Activated effector memory CD4-positive, alpha-beta T cell treated with anti-CD3 and anti-CD28 coated beads, Interleukin-2, amount 50 U/mL, for 16 hours (primary cell): ENCODE data around the gene CHKA.

Experiments used
- DNase-seq: peaks from one replicate; pipeline ENCODE4 v3.0.0-alpha.2; 2020

The CHKA gene

GRCh38 chr11:68043349-68044144 lies 77.6 kb downstream of the CHKA start:
- no peak for DNase-seq

DNA sequence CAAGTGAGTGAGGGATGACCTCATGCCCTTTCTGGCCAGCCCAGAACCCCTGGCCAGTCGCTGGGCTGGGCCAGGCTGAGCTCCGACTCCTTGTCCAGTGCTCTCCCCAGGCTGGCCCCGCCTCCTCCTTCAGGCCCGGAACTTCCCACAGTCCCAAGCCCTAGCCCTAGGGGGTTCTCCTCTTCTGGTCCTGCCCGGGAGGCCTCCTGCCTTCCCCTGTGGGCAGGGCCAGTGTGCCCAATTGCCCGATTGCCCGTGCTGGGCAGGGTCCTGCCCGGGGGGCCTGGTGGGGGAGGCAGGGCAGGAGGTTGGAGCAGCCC lies 78.2 kb downstream of the CHKA start:
- DNase-seq = no peak

DNA sequence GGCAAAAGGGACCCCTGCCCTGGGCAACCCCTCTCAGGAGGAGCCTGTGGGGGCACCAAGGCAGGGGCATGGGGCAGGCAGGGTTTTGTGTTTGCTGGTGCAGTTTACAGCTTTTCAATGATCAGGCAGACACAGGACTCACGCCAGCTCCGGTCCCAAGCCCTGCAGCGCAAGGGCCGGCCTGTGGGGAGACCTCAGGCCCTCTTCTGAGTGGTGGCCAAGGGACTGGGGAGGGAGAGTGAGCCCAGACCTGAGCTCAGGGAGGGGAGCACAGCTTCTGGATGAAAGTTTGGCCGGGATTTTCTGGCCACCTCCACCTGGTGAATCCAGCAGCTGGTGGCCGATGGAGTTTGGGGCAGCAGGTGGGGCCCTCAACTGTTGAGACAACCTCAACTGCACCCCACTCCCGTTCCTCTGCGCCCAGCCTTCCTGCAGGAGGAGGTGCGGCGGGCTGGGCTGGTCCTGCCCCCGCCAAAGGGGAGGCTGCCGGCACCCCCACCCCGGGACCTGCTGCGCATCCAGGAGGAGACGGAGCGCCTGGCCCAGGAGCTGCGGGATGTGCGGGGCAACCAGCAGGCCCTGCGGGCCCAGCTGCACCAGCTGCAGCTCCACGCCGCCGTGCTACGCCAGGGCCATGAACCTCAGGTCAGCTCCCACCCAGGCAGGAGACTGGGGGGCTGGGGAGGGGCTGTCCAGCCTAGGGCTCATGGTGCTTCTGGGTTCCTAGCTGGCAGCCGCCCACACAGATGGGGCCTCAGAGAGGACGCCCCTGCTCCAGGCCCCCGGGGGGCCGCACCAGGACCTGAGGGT lies 78.8 kb downstream of the CHKA start:
- peak; percentile 62 for DNase-seq

GRCh38 chr11:68041617-68042218 lies 79.5 kb downstream of the CHKA start:
- DNase-seq = no peak

DNA sequence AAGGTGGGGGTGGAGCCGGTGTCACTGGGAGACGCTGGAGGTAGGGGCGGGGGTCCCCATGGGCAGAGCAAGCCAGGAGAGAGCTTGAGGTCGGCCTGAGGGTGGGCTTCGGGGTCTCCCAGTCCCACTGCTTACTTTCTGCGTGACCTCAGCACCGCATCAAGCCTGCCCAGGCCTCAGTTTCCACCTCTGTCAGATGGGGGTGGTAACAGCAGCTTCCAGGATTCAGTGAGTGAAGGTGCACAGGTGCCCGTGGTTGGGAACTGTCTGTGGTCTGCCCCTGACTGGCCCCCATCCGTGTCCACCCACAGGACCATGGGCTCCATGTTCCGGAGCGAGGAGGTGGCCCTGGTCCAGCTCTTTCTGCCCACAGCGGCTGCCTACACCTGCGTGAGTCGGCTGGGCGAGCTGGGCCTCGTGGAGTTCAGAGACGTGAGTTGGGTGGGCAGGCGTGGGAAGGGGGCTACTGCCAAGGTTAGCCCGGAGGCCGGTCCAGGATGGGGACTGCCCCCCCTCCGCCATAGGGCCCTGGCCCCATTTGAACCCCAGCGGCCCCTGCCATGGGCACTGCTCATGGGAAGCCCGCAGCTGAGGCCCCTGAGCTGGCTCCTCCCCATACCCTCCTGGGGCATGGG lies 80.1 kb downstream of the CHKA start:
- no peak for DNase-seq

- DNase-seq = peak; percentile 81
Observed at GRCh38 chr11:68040101-68040956, 80.9 kb downstream of the CHKA start.

- peak; percentile 65 for DNase-seq
Observed at GRCh38 chr11:68039526-68040086, 81.6 kb downstream of the CHKA start.

GRCh38 chr11:68038718-68039525 lies 82.3 kb downstream of the CHKA start, which contains the start of gene TCIRG1:
TCIRG1 (plus strand) TSS chr11:68039025; CDS start chr11:68041272, 2,247 bp downstream.
- DNase-seq = peak; percentile 86

- DNase-seq = no peak
Observed at GRCh38 chr11:68038226-68038717, 82.9 kb downstream of the CHKA start.

DNA sequence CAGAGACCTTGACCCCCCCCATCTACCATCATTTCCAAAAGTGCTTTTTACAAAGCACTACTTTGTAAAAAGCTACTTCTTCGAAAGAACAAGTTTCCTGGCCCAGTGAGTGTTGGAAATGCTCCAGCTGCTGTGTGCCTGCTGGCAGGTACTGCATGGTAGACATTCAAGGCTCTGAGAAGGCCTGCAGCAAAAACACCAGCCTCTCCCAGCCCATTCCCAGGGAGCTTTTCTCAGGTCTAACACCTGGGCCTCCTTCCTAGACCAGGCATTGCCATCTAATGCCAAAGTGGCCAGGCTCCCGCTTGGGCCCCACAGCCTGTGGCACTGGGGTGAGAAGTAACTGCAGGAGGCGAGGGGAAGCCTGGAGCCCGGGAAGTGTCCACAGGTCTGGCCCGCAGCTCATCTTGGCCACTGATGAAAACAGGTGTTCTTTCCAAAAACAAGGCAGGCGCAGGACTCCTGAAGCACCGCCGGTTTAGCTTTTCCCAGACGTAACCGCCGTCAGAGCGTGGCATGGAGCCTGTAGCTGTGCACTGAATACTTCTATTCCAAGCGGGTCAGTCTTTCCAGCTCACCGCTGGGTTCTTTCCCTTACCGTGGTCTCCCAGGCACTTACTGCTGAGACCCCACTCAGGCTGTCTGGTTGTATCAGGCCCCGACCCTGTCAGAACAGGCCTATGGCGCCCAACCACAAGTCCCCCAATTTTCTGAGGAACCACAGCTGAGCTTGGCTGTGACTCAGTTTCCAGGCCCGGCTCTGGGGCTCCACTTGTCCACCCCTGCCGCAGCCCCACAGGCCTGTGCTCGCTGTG lies 83.6 kb downstream of the CHKA start:
- no peak for DNase-seq

DNA sequence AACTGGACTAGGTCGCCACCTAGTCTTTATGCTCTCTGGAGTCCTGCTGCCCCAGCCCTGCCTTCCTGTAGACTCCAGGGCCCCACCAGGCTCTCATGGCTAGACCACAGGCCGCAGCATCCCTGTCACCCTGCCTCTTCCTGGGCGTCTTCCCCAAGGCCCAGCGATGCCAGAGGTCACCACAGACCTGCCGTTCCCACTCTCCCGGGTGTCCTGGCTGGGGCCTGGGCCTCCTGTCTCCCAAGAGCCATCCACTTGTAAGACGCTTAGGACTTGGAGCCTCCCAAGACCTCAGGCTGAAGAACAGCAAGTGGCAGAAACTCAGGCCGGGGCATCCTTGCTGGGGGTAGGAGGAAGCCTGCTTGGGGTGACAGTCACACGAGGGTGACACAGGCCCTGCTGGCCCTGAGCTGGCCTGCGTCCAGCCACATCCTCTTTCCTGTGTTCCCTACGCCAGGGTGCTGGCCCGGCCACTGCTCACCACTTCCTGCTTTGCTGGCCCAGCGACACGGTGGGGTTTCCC lies 84.4 kb downstream of the CHKA start:
- DNase-seq = no peak

- DNase-seq = no peak
Observed at GRCh38 chr11:68036141-68036716, 85.0 kb downstream of the CHKA start.

DNA sequence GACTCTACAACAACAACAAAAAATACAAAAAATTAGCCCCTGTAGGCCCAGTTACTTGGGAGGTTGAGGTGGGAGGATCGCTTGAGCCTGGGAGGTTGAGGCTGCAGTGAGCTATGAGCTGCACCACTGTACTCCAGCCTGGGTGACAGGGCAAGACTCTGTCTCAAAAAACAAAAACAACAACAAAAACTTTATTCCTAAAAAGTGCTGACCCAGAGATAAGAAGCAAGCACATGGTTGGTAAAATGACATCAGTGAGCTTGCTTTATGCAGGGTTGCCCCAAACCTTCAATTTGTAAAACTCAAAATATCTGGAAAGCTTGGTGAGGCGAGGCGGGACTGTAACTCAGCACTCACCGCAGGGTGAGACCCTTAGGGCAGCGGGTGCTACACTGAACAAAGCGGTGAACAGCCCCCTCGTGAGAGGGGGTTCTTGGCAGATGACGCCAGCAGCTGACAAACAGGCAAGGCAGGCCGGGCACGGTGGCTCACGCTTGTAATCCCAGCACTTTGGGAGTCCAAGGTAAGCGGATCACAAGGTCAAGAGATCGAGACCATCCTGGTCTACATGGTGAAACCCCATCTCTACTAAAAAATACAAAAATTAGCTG lies 85.8 kb downstream of the CHKA start:
- DNase-seq = no peak

DNA sequence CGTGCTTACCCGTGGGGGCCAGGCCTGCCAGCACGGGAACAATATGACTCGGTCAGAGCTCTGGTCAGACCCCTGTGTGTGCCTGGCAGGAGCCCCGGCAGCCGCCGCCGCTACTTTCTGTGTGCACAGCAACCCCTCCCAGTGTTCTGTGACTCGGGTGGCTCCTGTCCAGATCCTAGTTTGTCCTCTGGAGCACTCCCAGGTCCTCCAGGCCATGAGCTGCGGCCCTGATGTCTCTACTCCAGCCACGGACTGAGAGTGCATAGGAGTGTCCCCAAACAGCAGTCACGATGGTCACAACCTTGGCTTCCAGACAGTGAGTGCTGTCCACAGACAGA lies 87.5 kb downstream of the CHKA start:
- no peak for DNase-seq

- no peak for DNase-seq
Observed at GRCh38 chr11:68032997-68033707, 88.0 kb downstream of the CHKA start.

- no peak for DNase-seq
Observed at GRCh38 chr11:68032003-68032402, 89.2 kb downstream of the CHKA start.

- no peak for DNase-seq
Observed at GRCh38 chr11:68031144-68031464, 90.1 kb downstream of the CHKA start.

- peak; percentile 99 for DNase-seq
Observed at GRCh38 chr11:68030318-68031143, 90.7 kb downstream of the CHKA start, which contains the start of gene NDUFS8. NDUFS8 (plus strand) TSS chr11:68030681; CDS start chr11:68032152, 1,471 bp downstream.
